H1 (cell line): ENCODE measurements around the gene ZNF488. TPM values are rescaled to one million over a fixed set of nuclear protein-coding genes. Genes with fewer than 3 reads are reported as not detected.

Source experiments
- CTCF ChIA-PET: fragments of 300-600 bp; sonication (Branson Sonifier 250); formaldehyde crosslinking; loops from one replicate; lab custom pipeline; 2021; ENCODE audit not compliant: partially characterized antibody; lab: Charles Lee
- POLR2A ChIA-PET: fragments of 300-600 bp; sonication (Branson Sonifier 250); formaldehyde crosslinking; loops from one replicate; lab custom pipeline; 2021; ENCODE audit warnings: inconsistent platforms; ENCODE audit not compliant: partially characterized antibody; lab: Charles Lee
- DNase-seq, 2 experiments: peaks; one replicate each; pipeline versions ENCODE4 v3.0.0 to v3.0.0-alpha.2; 2010 to 2022; ENCODE audit warnings: low spot score in 2 of 2, low read depth in 1 of 2, mixed read lengths in 1 of 2
- FAIRE-seq: peaks from 2 replicates; lab custom pipeline; 2011; peaks lifted over from hg19 to GRCh38; lab: Jason Lieb, UNC
- H2AFZ ChIP-seq: 2 replicates; pipeline ENCODE4 v1.8.1; 2012; ENCODE audit warnings: low read length, inconsistent platforms
- H2AK5ac ChIP-seq: 2 replicates; pipeline ENCODE4 v1.6.1; 2013; ENCODE audit warnings: low read depth, low read length
- H2BK120ac ChIP-seq: replicated peaks from 2 replicates; pipeline ENCODE3; 2013; ENCODE audit warnings: low read depth, low read length, inconsistent platforms
- H2BK12ac ChIP-seq: 2 replicates; pipeline ENCODE4 v1.6.1; 2013; ENCODE audit warnings: low read depth, low read length
- H2BK15ac ChIP-seq: 2 replicates; pipeline ENCODE4 v1.6.1; 2013; ENCODE audit warnings: low read length
- H2BK20ac ChIP-seq: 2 replicates; pipeline ENCODE4 v1.6.1; 2013; ENCODE audit warnings: low read length
- H2BK5ac ChIP-seq: 2 replicates; pipeline ENCODE4 v1.6.1; 2013; ENCODE audit warnings: low read depth, low read length
- H3K14ac ChIP-seq: 2 replicates; pipeline ENCODE4 v1.6.1; 2013; ENCODE audit warnings: inconsistent platforms; ENCODE audit not compliant: insufficient read length
- H3K18ac ChIP-seq: 2 replicates; pipeline ENCODE4 v1.6.1; 2013; ENCODE audit warnings: low read length; ENCODE audit errors: extremely low read depth
- H3K23ac ChIP-seq: 2 replicates; pipeline ENCODE4 v1.6.1; 2013; ENCODE audit warnings: inconsistent platforms; ENCODE audit not compliant: insufficient read length
- H3K23me2 ChIP-seq: 2 replicates; pipeline ENCODE4 v1.6.1; 2013; ENCODE audit warnings: low read depth, low read length
- H3K27ac ChIP-seq: 2 replicates; pipeline ENCODE4 v1.6.1; 2011; ENCODE audit warnings: low read depth, low read length, inconsistent platforms
- H3K27me3 ChIP-seq, 4 experiments: replicated peaks in 1 of 4; 1 replicate in 1 of 4; 2 replicates in 3 of 4; pipeline versions ENCODE4 v1.6.1 to v1.8.1; 2011 to 2013; ENCODE audit warnings: low read length in 3 of 4, mild to moderate bottlenecking in 3 of 4, inconsistent platforms in 2 of 4, mixed read lengths in 2 of 4, moderate library complexity in 1 of 4; ENCODE audit not compliant: control insufficient read depth in 3 of 4, insufficient read depth in 3 of 4; ENCODE audit errors: extremely low read depth in 1 of 4
- H3K36me3 ChIP-seq, 4 experiments: 2 replicates each; pipeline versions ENCODE4 v1.6.1 to v1.8.1; 2011 to 2013; ENCODE audit warnings: mild to moderate bottlenecking in 4 of 4, low read length in 3 of 4, moderate library complexity in 2 of 4, control low read depth in 1 of 4, inconsistent platforms in 1 of 4; ENCODE audit not compliant: insufficient read depth in 4 of 4, control insufficient read depth in 2 of 4
- H3K4ac ChIP-seq: replicated peaks from 2 replicates; pipeline ENCODE3; 2013; ENCODE audit warnings: low read length, low read depth, mixed read lengths, inconsistent platforms; ENCODE audit not compliant: insufficient read length
- H3K4me1 ChIP-seq, 4 experiments: replicated peaks in 1 of 4; 1 replicate in 1 of 4; 2 replicates in 3 of 4; pipeline versions ENCODE4 v1.6.1 to v1.8.1; 2011 to 2013; ENCODE audit warnings: low read length in 3 of 4, inconsistent platforms in 2 of 4, mixed read lengths in 1 of 4; ENCODE audit not compliant: insufficient read depth in 4 of 4, control insufficient read depth in 3 of 4
- H3K4me2 ChIP-seq, 2 experiments: 2 replicates each; pipeline versions ENCODE4 v1.6.1 to v1.8.1; 2011 to 2013; ENCODE audit warnings: low read depth in 2 of 2, low read length in 2 of 2, control low read depth in 1 of 2, inconsistent platforms in 1 of 2, mild to moderate bottlenecking in 1 of 2; ENCODE audit not compliant: insufficient read depth in 1 of 2
- H3K4me3 ChIP-seq, 4 experiments: fragments of 200-600, 300-600 bp in 1 of 4; sonication (generic), shearing (Covaris generic), sonication (Bioruptor Twin) in 1 of 4; 2 replicates each; pipeline versions ENCODE4 v1.5.1 to v1.8.1; 2011 to 2016; ENCODE audit warnings: low read length in 4 of 4, low read depth in 3 of 4, control low read depth in 2 of 4, inconsistent platforms in 2 of 4, mild to moderate bottlenecking in 2 of 4, mixed read lengths in 1 of 4, moderate library complexity in 1 of 4; ENCODE audit not compliant: insufficient read depth in 2 of 4; ENCODE audit errors: extremely low read depth in 1 of 4
- H3K56ac ChIP-seq: replicated peaks from 2 replicates; pipeline ENCODE3; 2013; ENCODE audit warnings: low read depth, mild to moderate bottlenecking, mixed read lengths, low read length, inconsistent platforms; ENCODE audit not compliant: insufficient read length
- H3K79me1 ChIP-seq: 2 replicates; pipeline ENCODE4 v1.6.1; 2013; ENCODE audit warnings: low read depth, low read length, control low read depth
- H3K79me2 ChIP-seq, 2 experiments: 2 replicates each; pipeline versions ENCODE4 v1.6.1 to v1.8.1; 2012 to 2013; ENCODE audit warnings: low read length in 2 of 2, mild to moderate bottlenecking in 2 of 2, inconsistent platforms in 1 of 2; ENCODE audit not compliant: insufficient read depth in 2 of 2, control insufficient read depth in 1 of 2
- H3K9ac ChIP-seq, 4 experiments: replicated peaks in 1 of 4; 1 replicate in 1 of 4; 2 replicates in 3 of 4; pipeline versions ENCODE4 v1.6.1 to v1.8.1; 2011 to 2013; ENCODE audit warnings: low read depth in 3 of 4, low read length in 3 of 4, control low read depth in 2 of 4, mild to moderate bottlenecking in 2 of 4, moderate library complexity in 2 of 4, inconsistent platforms in 1 of 4; ENCODE audit errors: extremely low read depth in 1 of 4
- H3K9me3 ChIP-seq, 2 experiments: 2 replicates each; pipeline versions ENCODE4 v1.6.1 to v1.8.1; 2012 to 2013; ENCODE audit warnings: mild to moderate bottlenecking in 2 of 2, moderate library complexity in 2 of 2, control low read depth in 1 of 2, inconsistent platforms in 1 of 2, low read depth in 1 of 2, low read length in 1 of 2, mixed read lengths in 1 of 2; ENCODE audit not compliant: insufficient read depth in 2 of 2
- H4K20me1 ChIP-seq, 2 experiments: replicated peaks in 1 of 2; 2 replicates each; pipeline versions ENCODE3 to v1.8.1; 2011 to 2013; ENCODE audit warnings: inconsistent platforms in 2 of 2, low read length in 2 of 2, mild to moderate bottlenecking in 1 of 2; ENCODE audit not compliant: insufficient read depth in 2 of 2, control insufficient read depth in 1 of 2
- H4K5ac ChIP-seq: 2 replicates; pipeline ENCODE4 v1.6.1; 2013; ENCODE audit warnings: low read length, low read depth, mixed read lengths, inconsistent platforms; ENCODE audit not compliant: insufficient read length
- H4K8ac ChIP-seq: 2 replicates; pipeline ENCODE4 v1.8.0; 2013; ENCODE audit warnings: mild to moderate bottlenecking, moderate library complexity, low read length, inconsistent platforms; ENCODE audit not compliant: insufficient read depth; ENCODE audit errors: extremely low read depth
- H4K91ac ChIP-seq: replicated peaks from 2 replicates; pipeline ENCODE3; 2013; ENCODE audit warnings: low read length, mixed read lengths, inconsistent platforms; ENCODE audit not compliant: insufficient read length
- CREB1 ChIP-seq: IDR thresholded peaks from 2 replicates; pipeline ENCODE4 v1.6.1; 2012; ENCODE audit warnings: inconsistent platforms
- KDM4A ChIP-seq: IDR thresholded peaks from one replicate; pipeline ENCODE4 v1.7.1; 2012; ENCODE audit warnings: low read depth, mild to moderate bottlenecking, moderate library complexity, low read length, inconsistent platforms; ENCODE audit not compliant: severe bottlenecking
- SIN3A ChIP-seq, 2 experiments: IDR thresholded peaks in 1 of 2; conservative IDR thresholded peaks in 1 of 2; 2 replicates each; pipeline ENCODE4 v1.6.1; 2011 to 2012; ENCODE audit warnings: low read length in 2 of 2, improper control_type of control experiment in 1 of 2, low read depth in 1 of 2, mild to moderate bottlenecking in 1 of 2
- SP2 ChIP-seq: IDR thresholded peaks from 2 replicates; pipeline ENCODE4 v1.6.1; 2012; ENCODE audit warnings: mild to moderate bottlenecking, low read length, inconsistent platforms
- SP4 ChIP-seq: IDR thresholded peaks from 2 replicates; pipeline ENCODE4 v1.6.1; 2012; ENCODE audit warnings: low read length, inconsistent platforms
- SUZ12 ChIP-seq: fragments of 200-600 bp; sonication (generic); IDR thresholded peaks from 2 replicates; pipeline ENCODE4 v1.6.1; 2012; ENCODE audit warnings: mild to moderate bottlenecking, inconsistent platforms, low read length, moderate library complexity, mixed read lengths
- TAF1 ChIP-seq: IDR thresholded peaks from 2 replicates; pipeline ENCODE4 v1.6.1; 2011; ENCODE audit warnings: mild to moderate bottlenecking, low read depth, low read length
- WGBS, 2 experiments: shearing (Covaris generic) in 1 of 2; methylation state at CpG; one replicate each; pipeline versions ENCODE4 v1.1.6 to v1.1.7; 2013 to 2015; ENCODE audit warnings: low lambda C conversion rate in 2 of 2, mixed read lengths in 2 of 2, inconsistent platforms in 1 of 2, low coverage in 1 of 2, missing lambda C conversion rate in 1 of 2; ENCODE audit not compliant: insufficient replicate concordance in 2 of 2, insufficient coverage in 1 of 2, insufficient read length in 1 of 2; ENCODE audit errors: extremely low coverage in 1 of 2, missing lambda C conversion rate in 1 of 2; 5-methylcytosine and 5-hydroxymethylcytosine counted together
- polyA plus RNA-seq, 7 experiments: library from polyadenylated mRNA; depleted of rRNA in 3 of 7; stranded (reverse) in 5 of 7; unstranded in 2 of 7; fragments of >200 nt in 5 of 7; fragments of 200-250 nt in 2 of 7; gene quantifications; 1 replicate in 5 of 7; 2 replicates in 1 of 7; 4 replicates in 1 of 7; pipeline versions ENCODE4 v1.2.1 to v1.2.3, GENCODE V29; 2011 to 2013; ENCODE audit warnings: missing spikeins in 2 of 7, mixed read lengths in 2 of 7
- total RNA-seq: library from RNA; stranded (reverse); fragmentation: NEBNext Ultra II Directional; extraction: Animal tissue kit (Norgen Biotek cat#: 25700); gene quantifications from 2 replicates; pipeline ENCODE4 v1.2.1, GENCODE V29; 2021
- TF ChIP-seq, protein P1 (sequence below): IDR thresholded peaks from 2 replicates; pipeline ENCODE4 v1.6.1; 2012; ENCODE audit warnings: inconsistent platforms

The ZNF488 gene
- total and polyA plus RNA-seq, 2 of the 8 experiments (the other 6 are each of a cell fraction or from before 2014, with no cell fraction given) = 7.9 to 11.4 TPM

DNA sequence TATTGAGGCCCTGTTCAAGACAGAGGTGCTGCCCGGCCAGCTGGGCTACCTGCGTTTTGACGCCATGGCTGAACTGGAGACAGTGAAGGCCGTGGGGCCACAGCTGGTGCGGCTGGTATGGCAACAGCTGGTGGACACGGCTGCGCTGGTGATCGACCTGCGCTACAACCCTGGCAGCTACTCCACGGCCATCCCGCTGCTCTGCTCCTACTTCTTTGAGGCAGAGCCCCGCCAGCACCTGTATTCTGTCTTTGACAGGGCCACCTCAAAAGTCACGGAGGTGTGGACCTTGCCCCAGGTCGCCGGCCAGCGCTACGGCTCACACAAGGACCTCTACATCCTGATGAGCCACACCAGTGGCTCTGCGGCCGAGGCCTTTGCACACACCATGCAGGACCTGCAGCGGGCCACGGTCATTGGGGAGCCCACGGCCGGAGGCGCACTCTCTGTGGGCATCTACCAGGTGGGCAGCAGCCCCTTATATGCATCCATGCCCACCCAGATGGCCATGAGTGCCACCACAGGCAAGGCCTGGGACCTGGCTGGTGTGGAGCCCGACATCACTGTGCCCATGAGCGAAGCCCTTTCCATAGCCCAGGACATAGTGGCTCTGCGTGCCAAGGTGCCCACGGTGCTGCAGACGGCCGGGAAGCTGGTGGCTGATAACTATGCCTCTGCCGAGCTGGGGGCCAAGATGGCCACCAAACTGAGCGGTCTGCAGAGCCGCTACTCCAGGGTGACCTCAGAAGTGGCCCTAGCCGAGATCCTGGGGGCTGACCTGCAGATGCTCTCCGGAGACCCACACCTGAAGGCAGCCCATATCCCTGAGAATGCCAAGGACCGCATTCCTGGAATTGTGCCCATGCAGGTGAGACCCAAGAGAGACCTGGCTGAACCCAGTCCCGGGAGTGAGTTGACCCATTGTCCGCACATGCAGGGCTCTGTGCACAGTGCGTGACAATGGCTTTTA, 33.1 kb downstream of the ZNF488 start:
- FAIRE-seq = no peak
- ChIA-PET CTCF (interaction anchor here (0.6 to 14.6 kb wide), 6 partner anchors 10 to 39 kb away, joined by 3 to 132 read pairs (median 4); no protein-coding TSS in a partner anchor), POLR2A (no interaction called here)
- H3K18ac ChIP-seq = no peak overlapping the region
- H3K23me2 ChIP-seq = no peaks in the 10 kb centered on the region
- H3K56ac ChIP-seq = no peak overlapping the region
- H3K4me3 ChIP-seq = no peak overlapping the region
- WGBS, 2 experiments = 91% methylated on average over 39 of the region's 39 CpGs; no CpG with 5 or more reads in 1 of the 2 experiments
- no peak for DNase-seq
- no peaks in the 10 kb centered on the region for H3K79me2 ChIP-seq
- H3K4me1 ChIP-seq = no peaks in the 10 kb centered on the region; a peak in 2 of 7 replicates
- no peak overlapping the region for H3K27ac ChIP-seq
- no peak overlapping the region for H3K14ac ChIP-seq
- H4K8ac ChIP-seq = peak overlapping the region; percentile 63; the same call in 1 of the 2 replicates
- no peak overlapping the region for H3K4me2 ChIP-seq
- H2AFZ ChIP-seq = no peak overlapping the region
- no peaks in the 10 kb centered on the region for H3K36me3 ChIP-seq
- H2BK120ac ChIP-seq = no peak overlapping the region
- no peak overlapping the region for H4K91ac ChIP-seq
- no peaks in the 10 kb centered on the region; a peak in 1 of 7 replicates for H3K27me3 ChIP-seq
- no peaks in the 10 kb centered on the region for H4K20me1 ChIP-seq
- no peak overlapping the region for H4K5ac ChIP-seq
- no peaks in the 10 kb centered on the region for H3K9me3 ChIP-seq
- no peak overlapping the region for H2BK12ac ChIP-seq
- H3K4ac ChIP-seq = no peak overlapping the region
- no peak overlapping the region for H2BK5ac ChIP-seq
- no peaks in the 10 kb centered on the region for H3K79me1 ChIP-seq
- no peak overlapping the region for H3K9ac ChIP-seq
- TF ChIP-seq SIN3A (conservative IDR thresholded peaks at IDR 0.05 in 1 of 2, IDR thresholded peaks at IDR 0.05 in 1 of 2; ENCODE audit: low read depth in 1 of 2, low read length in 2 of 2) (no peak), TAF1 (no peak), KDM4A (no peak), SP4 (no peak), CREB1 (no peak), SP2 (no peak), SUZ12 (no peak)
- TF ChIP-seq, protein P1, sequence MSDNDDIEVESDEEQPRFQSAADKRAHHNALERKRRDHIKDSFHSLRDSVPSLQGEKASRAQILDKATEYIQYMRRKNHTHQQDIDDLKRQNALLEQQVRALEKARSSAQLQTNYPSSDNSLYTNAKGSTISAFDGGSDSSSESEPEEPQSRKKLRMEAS = no peak
- TF ChIP-seq, all 59 proteins: peak for 0
- Histone ChIP-seq H2BK15ac (no peak overlapping the region), H2AK5ac (no peak overlapping the region), H3K23ac (no peak overlapping the region), H2BK20ac (no peak overlapping the region)
